ENCODE measurements around the gene NEGR1.

GRCh38 chr1:71625004-71625403 lies 657.3 kb downstream of the NEGR1 start:
- TF ChIP-seq CTCF (IDR thresholded peaks at IDR 0.05; ENCODE audit: poor library complexity, severe bottlenecking) = no peak
- no peak for TF ChIP-seq POLR2AphosphoS5 (IDR thresholded peaks at IDR 0.05)
- no peak for TF ChIP-seq EZH2 (IDR thresholded peaks at IDR 0.05; ENCODE audit: borderline replicate concordance, insufficient read depth, low read length, poor library complexity, severe bottlenecking)
- TF ChIP-seq MXI1 (conservative IDR thresholded peaks at IDR 0.05; ENCODE audit: poor library complexity, severe bottlenecking) = no peak
- TF ChIP-seq EP300 (conservative IDR thresholded peaks at IDR 0.05; ENCODE audit: poor library complexity, severe bottlenecking) = no peak
- TF ChIP-seq RAD21 (conservative IDR thresholded peaks at IDR 0.05) = no peak
- no peak for TF ChIP-seq SMC3 (conservative IDR thresholded peaks at IDR 0.05; ENCODE audit: poor library complexity)
- TF ChIP-seq REST (IDR thresholded peaks at IDR 0.05; ENCODE audit: borderline replicate concordance) = no peak
- no peak for TF ChIP-seq TAF1 (IDR thresholded peaks at IDR 0.05; ENCODE audit: low read depth)
